ENCODE measurements around the gene NFKBIA.

- TF ChIP-seq, protein P1, sequence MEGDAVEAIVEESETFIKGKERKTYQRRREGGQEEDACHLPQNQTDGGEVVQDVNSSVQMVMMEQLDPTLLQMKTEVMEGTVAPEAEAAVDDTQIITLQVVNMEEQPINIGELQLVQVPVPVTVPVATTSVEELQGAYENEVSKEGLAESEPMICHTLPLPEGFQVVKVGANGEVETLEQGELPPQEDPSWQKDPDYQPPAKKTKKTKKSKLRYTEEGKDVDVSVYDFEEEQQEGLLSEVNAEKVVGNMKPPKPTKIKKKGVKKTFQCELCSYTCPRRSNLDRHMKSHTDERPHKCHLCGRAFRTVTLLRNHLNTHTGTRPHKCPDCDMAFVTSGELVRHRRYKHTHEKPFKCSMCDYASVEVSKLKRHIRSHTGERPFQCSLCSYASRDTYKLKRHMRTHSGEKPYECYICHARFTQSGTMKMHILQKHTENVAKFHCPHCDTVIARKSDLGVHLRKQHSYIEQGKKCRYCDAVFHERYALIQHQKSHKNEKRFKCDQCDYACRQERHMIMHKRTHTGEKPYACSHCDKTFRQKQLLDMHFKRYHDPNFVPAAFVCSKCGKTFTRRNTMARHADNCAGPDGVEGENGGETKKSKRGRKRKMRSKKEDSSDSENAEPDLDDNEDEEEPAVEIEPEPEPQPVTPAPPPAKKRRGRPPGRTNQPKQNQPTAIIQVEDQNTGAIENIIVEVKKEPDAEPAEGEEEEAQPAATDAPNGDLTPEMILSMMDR (IDR thresholded peaks at IDR 0.05; ENCODE audit: insufficient read depth, low read depth, low read length): no peak
- TF ChIP-seq EZH2 (IDR thresholded peaks at IDR 0.05; ENCODE audit: insufficient read depth, low read length): no peak
These were observed 23.8 kb downstream of the NFKBIA start for GRCh38 chr14:35380794-35381193.

Data from astrocyte (in vitro differentiated cells and primary cell).